ENCODE measurements around the gene TMSB15B.
"Not testable (repeated sequence)": the region's sequence is repeated elsewhere in the genome, so short reads cannot be mapped to it uniquely, and the experiment has no call there.

Gene TMSB15B

DNA sequence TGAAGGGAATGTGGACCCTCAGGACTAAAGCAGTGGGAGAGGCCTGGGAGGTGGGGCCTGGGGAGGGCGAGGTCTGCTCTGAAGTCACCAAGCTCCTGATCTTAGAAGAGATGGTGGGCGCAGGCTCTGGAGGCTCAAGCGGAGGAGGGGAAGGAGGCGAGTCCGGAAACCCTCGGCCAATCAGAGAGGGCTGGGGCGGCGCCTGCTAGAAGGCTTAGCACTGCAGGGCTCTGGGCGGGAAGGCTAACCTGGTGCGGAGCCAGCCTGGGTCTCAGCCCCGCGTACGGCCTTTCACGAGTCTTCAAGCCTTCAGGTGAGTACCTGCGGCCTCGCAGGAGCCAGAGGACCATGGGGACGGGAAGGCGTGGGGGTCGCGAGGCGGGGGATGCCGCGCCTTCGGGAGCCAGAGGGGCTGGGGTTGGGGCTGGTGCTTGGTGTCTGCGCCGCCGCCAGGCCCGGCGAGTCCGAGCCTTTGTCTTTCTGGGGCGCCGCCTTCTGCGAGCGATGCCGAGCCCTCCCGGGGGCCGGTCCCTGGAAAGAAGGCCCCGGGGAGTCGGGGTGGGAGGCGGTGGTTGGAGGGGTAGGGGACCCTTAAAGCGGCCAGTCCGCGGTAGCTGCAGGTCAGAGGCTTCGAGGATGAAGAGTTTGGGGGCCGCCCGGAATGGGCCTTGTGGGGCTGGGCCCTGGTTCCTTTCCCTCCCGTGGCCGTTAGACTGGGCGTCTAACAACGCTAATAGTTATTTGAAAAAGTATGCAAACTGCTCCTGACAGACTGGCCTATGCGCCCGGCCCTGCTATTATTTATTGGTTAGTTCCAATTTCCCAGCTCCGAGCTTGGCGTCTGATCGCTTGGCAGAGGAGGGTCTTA is at the start of gene TMSB15B:
TMSB15B (plus strand) TSS at position 217 of the 868 bp plus-strand sequence.
- DNase-seq (ENCODE audit: low spot score); FAIRE-seq: not testable (repeated sequence)

GRCh38 chrX:103913356-103914020 is 48.9 kb upstream of the TMSB15B start:
- DNase-seq (ENCODE audit: low spot score) (peak; percentile 52), FAIRE-seq (peak; percentile 81)

DNA sequence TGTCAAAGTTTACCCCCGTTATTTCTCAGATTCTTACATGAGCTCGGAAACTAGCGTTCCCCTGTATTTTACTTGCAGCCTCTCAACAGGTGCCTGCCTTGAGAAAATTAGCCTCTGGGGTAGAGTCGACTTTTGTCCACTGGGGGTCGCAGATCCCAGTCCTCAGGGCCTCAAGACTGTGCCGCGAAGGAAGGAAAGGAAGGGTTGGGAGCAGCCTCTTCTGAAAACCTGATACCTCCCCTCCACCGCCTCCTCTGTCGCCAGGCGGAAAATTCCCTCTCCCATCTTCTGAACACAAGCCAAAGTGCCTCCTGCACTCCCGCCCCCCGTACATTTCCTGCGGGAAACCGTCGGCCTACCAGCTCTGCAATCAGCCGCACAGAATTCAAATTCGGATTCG is 44.4 kb upstream of the TMSB15B start:
- FAIRE-seq (peak; percentile 81), DNase-seq (ENCODE audit: low spot score) (peak; percentile 63)

GRCh38 chrX:103918571-103919269 is 43.7 kb upstream of the TMSB15B start:
- DNase-seq (ENCODE audit: low spot score) (peak; percentile 64), FAIRE-seq (peak; percentile 31)

DNA sequence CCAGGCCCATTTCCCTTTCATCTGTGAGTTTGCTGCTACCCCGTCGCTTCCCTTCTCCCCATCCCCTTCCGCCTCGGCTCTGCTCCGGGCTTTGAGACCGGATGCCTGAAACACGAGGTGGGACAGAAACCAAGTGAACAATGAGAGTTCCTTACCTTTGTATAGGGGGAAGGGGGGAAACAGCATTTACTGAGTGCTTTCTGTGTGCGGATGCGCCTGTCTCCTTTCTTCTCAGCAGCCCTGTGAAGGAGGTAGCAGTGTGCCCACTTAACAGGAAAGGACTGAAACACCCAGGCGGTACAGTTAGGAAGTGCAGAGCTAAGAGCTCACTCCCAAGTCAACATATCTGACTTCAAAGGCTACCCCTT is 43.2 kb upstream of the TMSB15B start:
- peak; percentile 26 for DNase-seq (ENCODE audit: low spot score)
- no peak for FAIRE-seq

GRCh38 chrX:103920515-103920914 is 41.9 kb upstream of the TMSB15B start:
- DNase-seq (ENCODE audit: low spot score); FAIRE-seq: not testable (repeated sequence)

DNA sequence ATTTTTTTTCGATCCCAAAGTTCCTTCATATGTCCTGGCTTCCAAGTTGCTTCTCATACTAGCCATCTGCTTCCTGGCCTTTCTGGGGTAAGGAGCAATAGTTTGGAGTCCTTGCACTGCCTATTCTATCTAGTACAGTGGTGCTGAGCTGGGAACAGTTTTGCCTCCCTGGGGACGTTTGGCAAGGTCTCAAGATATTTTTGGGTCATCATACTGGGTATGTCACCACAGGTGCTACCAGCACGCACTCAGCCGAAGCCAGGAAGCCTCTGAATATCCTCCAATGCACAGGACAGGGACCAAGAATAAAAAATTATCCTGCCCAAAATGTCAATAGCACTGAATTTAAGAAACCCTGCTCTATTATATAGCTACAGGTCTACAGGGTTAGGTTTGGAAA is 35.4 kb upstream of the TMSB15B start:
- DNase-seq (ENCODE audit: low spot score) (no peak), FAIRE-seq (no peak)

- no peak for DNase-seq (ENCODE audit: low spot score)
- no peak for FAIRE-seq
Observed at GRCh38 chrX:103927633-103928032, 34.8 kb upstream of the TMSB15B start.

DNA sequence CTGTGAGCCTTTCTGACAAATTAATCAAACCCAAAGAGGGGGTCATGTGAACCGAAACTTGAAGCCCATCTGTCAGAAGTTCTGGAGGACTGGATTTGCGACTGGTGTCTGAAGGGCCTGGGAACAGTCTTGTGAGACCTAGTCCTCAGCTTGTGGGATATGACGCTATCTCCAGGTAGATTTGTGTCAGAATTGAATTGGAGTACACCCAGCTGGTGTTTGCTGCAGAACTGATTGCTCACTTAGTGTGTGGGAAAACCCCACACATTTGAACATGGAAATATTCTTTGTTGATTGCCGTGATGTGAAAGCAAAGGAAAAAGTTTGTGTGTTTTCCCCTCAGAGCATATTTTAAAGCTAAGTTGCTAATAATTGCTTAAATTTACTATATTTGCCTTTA is 30.3 kb upstream of the TMSB15B start:
- FAIRE-seq (no peak), DNase-seq (ENCODE audit: low spot score) (no peak)

GRCh38 chrX:103940257-103940656 is 22.2 kb upstream of the TMSB15B start:
- not testable (repeated sequence) for FAIRE-seq; DNase-seq (ENCODE audit: low spot score)

GRCh38 chrX:103941201-103941975 is 21.0 kb upstream of the TMSB15B start:
- FAIRE-seq: peak; percentile 77
- DNase-seq (ENCODE audit: low spot score): no peak

DNA sequence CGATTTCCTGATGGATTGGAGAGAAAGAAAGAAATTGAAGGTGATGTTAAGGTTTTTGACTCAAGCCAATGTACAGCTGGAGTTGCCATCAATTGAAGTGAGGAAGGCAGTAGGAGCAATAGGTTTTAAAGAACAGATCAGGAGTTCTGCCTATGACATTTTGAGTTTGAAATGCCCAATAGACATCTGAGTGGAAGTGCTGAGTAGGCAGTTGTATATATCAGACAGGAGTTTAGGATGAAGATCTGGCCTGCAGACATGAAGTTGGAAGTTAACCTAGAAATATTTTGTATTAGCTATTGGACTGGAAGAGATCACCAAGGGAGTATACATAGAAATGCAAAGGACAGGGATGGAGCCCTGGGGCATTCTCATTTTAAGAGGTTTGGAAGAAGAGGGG is 12.9 kb upstream of the TMSB15B start:
- FAIRE-seq: no peak
- DNase-seq (ENCODE audit: low spot score): no peak

DNA sequence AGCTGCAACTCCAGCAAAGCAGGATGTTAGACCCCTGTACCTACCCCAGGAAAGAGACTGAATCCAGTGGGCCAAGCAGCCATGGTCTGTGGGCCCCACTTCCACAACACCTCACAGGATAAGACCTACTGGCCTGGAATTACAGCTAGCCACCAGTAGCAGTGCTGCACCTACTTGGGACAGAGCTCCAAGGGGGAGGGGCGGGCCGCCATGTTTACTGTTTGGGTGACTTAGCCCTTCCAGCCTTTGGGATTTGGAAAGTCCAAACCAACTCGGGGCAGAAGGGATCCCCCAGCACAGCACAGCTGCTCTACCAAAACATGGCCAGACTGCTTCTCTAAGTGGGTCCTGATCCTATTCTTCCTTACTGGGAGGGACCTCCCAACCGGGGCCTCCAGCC is 9.1 kb upstream of the TMSB15B start:
- FAIRE-seq (no peak), DNase-seq (ENCODE audit: low spot score) (no peak)

DNA sequence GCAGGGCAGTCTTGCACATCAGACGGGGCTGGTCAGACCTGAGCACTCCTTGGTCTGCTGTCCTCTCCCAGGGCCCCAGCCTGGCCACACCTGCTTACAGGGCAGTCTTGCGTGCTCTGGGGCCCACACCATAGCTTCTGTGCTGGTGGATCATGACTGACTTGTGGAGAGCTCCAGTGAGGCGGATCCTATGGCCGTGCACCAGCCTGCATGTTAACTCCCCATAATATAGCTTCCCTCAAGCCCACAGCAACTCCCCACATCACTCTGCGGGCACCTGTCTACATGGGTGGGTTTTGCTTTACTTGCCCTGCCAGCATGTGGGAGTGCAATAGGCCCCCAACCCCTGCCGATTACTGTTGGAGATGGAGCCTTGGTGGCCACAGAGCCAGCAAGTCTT is 8.2 kb upstream of the TMSB15B start:
- DNase-seq (ENCODE audit: low spot score) (no peak), FAIRE-seq (no peak)

GRCh38 chrX:103960599-103960998 is 1.8 kb upstream of the TMSB15B start:
- DNase-seq (ENCODE audit: low spot score); FAIRE-seq: not testable (repeated sequence)

DNA sequence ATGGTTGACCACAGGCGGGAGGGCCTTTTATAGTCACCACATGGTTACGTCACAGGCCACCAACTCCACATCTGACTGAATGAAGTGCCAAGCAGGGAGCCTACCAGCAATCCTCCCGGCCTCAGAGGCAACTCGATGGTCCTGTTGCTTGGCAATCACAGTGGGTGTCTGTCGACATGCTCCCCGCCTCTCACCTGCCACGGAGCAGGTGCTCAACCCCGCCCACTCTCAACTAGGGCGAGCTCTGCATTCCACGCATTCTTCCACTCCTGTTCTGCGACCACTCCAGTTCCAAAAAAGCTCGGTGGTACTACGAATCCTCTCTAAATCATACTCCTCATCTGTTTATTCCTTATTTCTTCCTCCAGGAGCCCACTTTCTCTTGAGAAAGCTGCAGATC is 21.1 kb downstream of the TMSB15B start:
- DNase-seq (ENCODE audit: low spot score); FAIRE-seq: not testable (repeated sequence)

- FAIRE-seq: no peak
Observed at GRCh38 chrX:103999234-103999633, 36.8 kb downstream of the TMSB15B start.

DNA sequence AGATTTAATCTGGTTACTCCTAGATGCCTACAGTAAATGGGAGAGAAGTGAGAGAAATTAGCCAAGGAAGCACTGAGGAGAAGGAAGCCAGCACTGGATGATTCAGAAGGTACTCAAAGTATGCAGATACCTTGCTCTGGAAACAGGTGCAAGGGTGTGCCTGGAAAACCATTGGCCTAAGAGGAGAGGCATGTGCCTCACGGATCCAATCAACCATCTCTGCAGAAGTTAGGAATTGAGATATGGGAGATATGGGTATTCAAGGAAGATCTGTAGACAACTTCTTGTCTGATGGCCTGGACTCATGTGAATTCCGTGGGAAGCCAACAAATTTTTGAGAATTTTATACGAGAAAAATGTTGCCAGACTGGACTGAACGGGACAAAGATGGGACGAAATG is 46.4 kb downstream of the TMSB15B start:
- no peak for DNase-seq (ENCODE audit: low spot score)
- FAIRE-seq: no peak

More at GRCh38 chrX:103999234-103999633, 36.8 kb downstream of the TMSB15B start:
- DNase-seq (ENCODE audit: low spot score): no peak

GRCh38 chrX:104013158-104013557 is 50.7 kb downstream of the TMSB15B start:
- DNase-seq (ENCODE audit: low spot score) (no peak), FAIRE-seq (no peak)

- no peak for FAIRE-seq
- DNase-seq (ENCODE audit: low spot score): no peak
Observed at GRCh38 chrX:104013606-104014005, 51.2 kb downstream of the TMSB15B start, which contains the start of gene H2BW1. Gene H2BW1 (minus strand): TSS chrX:104013708. CDS start chrX:104013576, 132 bp downstream.

- not testable (repeated sequence) for DNase-seq (ENCODE audit: low spot score); FAIRE-seq
Observed at GRCh38 chrX:104015576-104015975, 53.1 kb downstream of the TMSB15B start.
